ENCODE results near the gene TRMT1. TPM values are rescaled to one million over a fixed set of nuclear protein-coding genes. Genes with fewer than 3 reads are reported as not detected.
A peak's percentile ranks its signal among the peaks of the same experiment; 100 is the strongest.
"Not testable (repeated sequence)": the region's sequence is repeated elsewhere in the genome, so short reads cannot be mapped to it uniquely, and the experiment has no call there.

The TRMT1 gene
- total RNA-seq, 1 experiment from 2014 or later: 67.5 TPM

DNA sequence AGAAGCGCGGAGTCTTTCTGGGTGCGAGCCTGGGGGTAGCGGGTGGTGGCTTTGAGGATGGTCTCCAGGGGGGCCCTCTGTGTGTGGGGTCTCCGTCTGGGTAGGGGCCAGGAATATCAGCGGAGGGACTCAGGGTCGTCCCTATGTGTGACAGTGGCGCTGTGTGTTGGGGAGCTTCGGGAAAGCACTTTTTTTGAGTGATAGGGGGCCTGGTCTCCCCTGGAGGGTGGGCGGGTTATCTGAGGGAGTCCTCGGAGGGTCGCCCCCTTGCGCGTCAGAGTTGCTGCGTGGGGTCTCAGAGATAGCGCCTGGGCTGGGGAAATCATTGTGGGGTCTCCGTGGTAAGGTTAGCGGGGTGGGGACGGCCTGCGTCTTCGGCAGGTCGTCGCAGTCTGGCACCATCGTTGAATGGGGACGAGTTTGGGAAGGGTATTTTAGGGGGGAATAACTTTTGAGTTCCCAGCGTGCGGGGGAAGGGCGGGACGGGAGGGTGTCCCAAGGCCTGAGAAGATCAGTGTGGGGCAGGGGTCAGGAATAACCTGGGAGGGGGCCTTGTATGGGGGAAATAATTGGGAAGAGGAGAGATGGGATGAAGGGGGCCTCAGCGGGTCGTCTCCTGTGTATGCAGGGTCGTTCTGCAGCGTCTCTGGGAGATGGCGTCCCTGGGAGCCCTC is 34.5 kb upstream of the TRMT1 start:
- DNase-seq (ENCODE audit: low read depth): no peak

GRCh38 chr19:13150187-13150930 is 33.8 kb upstream of the TRMT1 start, which contains the start of the genes IER2 and STX10:
Gene IER2 (plus strand): TSS chr19:13150411. CDS start chr19:13153187, 2,776 bp downstream.
Gene STX10 (minus strand): TSS chr19:13150375. CDS start chr19:13150173, 202 bp downstream.
- peak; percentile 98 for DNase-seq (ENCODE audit: low read depth)

DNA sequence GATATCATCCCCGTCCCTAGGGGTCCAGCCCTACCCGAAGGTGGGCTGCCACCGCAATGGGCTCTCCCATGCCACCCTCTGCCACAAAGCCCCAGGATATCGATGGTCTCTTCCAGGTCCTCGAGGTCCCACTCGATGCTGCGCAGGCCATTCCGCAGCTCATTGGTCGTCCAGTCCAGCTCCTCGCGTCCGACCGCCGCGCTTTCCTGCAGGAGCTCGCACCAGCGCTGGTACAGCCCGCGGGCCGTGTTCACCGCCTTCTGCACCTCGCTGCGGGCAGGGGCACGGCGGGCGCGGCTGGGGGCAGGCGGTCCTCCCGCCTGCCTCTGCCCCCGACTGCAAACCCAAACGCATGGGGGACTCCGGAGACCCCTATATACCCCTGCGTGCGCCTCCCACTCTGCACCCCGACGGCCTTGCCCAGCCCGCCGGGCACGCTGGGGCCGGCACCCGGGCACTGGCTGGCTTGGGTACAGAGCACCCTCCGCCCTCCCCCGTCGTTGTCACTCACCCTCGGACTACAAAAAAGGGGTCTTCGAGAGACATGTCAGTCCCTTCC is 33.2 kb upstream of the TRMT1 start:
- DNase-seq (ENCODE audit: low read depth): peak; percentile 74

GRCh38 chr19:13149173-13149627 is 32.7 kb upstream of the TRMT1 start:
- not testable (repeated sequence) for DNase-seq (ENCODE audit: low read depth)

GRCh38 chr19:13146763-13147563 is 30.4 kb upstream of the TRMT1 start:
- peak; percentile 63 for DNase-seq (ENCODE audit: low read depth)

GRCh38 chr19:13139633-13140311 is 23.2 kb upstream of the TRMT1 start:
- DNase-seq (ENCODE audit: low read depth): no peak

DNA sequence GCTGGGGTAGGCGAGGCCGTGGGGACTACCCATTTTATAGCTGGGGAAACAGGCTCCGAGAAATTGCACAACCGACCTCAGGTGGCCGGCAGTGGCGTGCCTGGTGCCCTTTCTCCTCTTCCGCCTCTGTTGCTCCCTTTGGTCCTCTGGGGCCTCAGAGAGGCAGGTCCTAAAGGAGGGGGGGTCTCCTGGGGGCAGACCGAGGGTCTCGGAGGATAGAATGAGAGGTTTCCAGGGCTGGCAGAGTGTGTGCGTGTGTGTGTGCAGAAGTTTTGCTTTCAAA is 22.3 kb upstream of the TRMT1 start:
- DNase-seq (ENCODE audit: low read depth): no peak

DNA sequence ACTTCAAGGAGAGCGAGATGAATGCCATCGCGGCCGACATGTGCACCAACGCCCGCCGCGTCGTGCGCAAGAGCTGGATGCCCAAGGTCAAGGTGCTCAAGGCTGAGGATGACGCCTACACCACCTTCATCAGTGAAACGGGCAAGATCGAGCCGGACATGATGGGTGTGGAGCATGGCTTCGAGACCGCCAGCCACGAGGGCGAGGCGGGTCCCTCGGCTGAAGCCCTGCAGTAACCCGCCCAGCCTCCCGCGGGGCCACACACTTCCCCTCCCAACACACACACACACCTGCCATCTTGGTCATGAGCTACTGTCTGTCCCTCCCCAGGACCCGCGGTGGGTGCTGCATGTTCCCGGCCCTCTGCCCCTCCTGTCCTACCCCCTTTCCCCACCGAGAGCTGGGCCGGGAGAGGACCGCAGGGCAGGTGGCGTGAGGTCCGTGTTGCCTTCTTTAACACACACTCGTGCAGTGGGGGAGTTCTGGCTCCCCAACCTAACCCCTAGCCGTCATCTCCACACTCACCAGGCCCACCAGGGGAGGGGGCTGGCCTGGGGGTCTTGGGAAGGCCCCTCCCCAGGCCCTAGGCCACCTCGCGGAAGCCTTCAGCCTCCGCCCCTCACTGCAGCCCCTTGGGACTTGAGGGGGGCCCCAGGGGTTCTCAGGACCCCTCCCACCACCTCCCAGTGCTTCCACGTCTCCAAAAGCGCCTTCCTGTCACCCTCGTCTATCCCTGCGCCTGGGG is 21.8 kb upstream of the TRMT1 start:
- no peak for DNase-seq (ENCODE audit: low read depth)

GRCh38 chr19:13137290-13137794 is 20.8 kb upstream of the TRMT1 start:
- no peak for DNase-seq (ENCODE audit: low read depth)

GRCh38 chr19:13135068-13136062 is 18.8 kb upstream of the TRMT1 start:
- DNase-seq (ENCODE audit: low read depth): no peak

DNA sequence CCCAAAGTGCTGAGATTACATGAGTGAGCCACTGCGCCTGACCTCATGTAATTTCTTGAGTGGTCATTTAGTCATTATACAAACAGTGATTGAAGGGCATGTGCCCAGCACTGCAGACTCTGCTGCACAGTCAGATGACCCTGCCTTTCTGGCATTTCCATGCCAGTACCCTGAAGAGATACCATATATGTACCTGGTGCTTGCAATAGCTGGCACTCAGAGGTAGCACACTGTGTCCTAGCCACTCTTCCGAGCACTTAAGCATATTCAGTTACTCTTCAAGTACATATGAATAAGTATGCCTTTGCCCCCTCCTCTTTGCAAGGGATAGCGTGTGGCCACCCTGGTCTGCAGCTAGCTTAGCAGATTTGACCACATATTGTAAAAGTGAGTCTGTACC is 18.1 kb upstream of the TRMT1 start:
- DNase-seq (ENCODE audit: low read depth): no peak

DNA sequence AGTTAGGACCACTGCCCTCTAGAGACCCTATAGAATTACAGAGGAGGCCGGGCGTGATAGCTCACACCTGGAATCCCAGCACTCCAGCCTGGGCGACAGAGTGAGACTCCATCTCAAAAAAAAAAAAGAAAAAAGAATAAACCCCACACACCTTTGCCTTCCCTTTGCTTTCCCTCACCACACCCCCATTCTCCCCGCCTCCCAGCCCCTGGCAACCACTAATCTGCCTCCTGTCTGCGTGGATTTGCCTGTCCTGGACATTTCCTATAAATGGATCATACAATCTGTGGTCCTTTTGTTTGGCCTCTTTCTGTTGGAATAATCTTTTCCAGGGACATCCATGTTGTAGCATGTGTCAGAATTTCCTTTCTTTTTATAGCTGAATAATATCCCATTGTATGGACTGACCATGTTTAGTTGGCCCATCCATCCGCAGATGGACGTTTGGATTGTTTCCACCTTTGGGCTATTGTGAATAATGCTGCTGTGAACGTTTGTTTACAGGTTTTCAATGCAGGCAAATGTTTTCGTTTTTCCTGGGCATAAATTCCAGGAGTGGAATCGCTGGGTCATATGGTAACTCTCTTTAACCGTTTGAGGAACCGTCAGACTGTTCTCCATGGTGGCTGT is 16.8 kb upstream of the TRMT1 start:
- no peak for DNase-seq (ENCODE audit: low read depth)

GRCh38 chr19:13132471-13133180 is 16.1 kb upstream of the TRMT1 start:
- peak; percentile 47 for DNase-seq (ENCODE audit: low read depth)

DNA sequence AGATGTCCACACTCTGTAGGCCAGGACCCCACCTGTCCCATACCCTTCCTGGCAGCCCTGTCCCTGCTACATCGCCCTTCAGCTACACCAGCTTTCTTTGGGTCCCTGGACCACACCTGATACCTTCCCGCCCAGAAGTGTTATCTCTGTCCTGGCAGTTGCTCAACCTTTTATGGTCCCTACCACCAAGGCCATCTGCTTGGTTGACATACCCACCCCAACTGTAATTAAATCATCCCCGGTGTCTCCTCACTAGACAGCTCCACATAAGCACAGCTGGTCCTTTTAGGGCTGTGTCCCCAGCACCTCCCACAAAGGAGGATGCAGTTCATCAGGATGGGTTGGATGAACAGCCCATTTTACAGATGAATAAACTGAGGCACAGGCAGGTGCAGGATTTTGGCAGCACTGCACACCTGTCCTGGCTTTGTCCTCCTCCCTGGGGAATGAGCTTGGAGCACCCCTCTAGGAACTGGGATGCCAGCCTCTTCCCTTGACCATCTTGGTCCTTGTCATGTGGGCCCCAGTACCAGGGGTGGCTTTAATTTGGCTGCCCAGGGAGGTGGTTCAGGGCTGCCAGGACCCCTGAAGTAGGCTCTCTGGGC is 14.4 kb upstream of the TRMT1 start:
- no peak for DNase-seq (ENCODE audit: low read depth)

DNA sequence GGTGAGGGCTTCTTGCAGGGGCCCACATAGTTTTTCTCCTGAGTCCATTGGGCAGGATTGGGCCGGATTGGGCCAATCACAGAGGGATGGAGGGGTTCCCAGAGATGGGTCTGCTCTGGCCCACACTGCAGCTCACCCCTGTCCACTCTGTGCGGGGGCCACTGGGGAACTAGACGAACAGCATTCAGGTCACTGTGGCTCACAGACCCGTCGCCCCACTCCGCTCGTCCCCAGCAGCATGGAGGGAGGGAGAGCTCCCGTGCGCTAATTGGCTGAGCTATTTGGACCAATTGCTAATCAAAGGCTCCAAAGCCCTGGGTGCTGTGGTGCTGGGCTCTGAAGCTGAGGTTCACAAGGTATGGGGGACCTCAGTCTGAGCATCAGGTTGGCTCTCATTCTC is 12.8 kb upstream of the TRMT1 start:
- no peak for DNase-seq (ENCODE audit: low read depth)

DNA sequence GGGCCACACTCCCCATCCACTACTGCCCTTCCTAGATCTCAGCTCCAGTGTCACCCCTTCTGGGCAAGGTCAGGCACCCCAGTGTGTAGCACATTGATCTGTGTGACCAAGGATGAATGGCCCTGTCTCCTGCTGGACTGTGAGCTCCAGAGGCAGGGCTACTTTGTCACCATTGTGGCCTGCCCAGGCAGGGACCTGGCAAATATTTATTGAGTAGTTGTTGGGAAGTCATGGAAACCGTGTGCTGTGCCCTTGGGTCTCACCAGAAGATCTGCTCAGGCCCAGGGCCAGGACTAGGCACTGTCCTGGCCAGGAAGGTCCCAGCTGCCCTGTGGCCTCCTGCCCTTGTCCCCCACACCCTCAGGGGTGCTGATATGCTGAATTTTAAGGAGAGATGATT is 12.0 kb upstream of the TRMT1 start:
- no peak for DNase-seq (ENCODE audit: low read depth)

GRCh38 chr19:13127811-13128575 is 11.5 kb upstream of the TRMT1 start:
- no peak for DNase-seq (ENCODE audit: low read depth)
